CD4-positive, alpha-beta T cell treated with Interferon alpha-2 for 1 hour (primary cell): ENCODE measurements around the gene SHISA2.
"Not testable (repeated sequence)": the region's sequence is repeated elsewhere in the genome, so short reads cannot be mapped to it uniquely, and the experiment has no call there.

ENCODE experiments used
- DNase-seq, 2 donors: peaks; one replicate each; pipeline ENCODE4 v3.0.0-alpha.2; 2020 to 2022

Gene SHISA2

GRCh38 chr13:26051657-26052311, at the start of gene SHISA2:
SHISA2 (minus strand) TSS chr13:26052016; CDS start chr13:26050975, 1,041 bp downstream.
- peak in 1 of 2 donors; percentile 28 for DNase-seq

- DNase-seq = no peak
Observed at GRCh38 chr13:26095846-26096610, 44.2 kb upstream of the SHISA2 start.

GRCh38 chr13:26095338-26095737, 43.5 kb upstream of the SHISA2 start:
- DNase-seq = no peak

GRCh38 chr13:26076821-26077220, 25.0 kb upstream of the SHISA2 start:
- DNase-seq = not testable (repeated sequence)

GRCh38 chr13:26075498-26075897, 23.7 kb upstream of the SHISA2 start:
- no peak for DNase-seq

GRCh38 chr13:26074706-26075105, 22.9 kb upstream of the SHISA2 start:
- no peak for DNase-seq

- DNase-seq = peak in 1 of 2 donors; percentile 7
Observed at GRCh38 chr13:26072335-26072734, 20.5 kb upstream of the SHISA2 start.

- no peak for DNase-seq
Observed at GRCh38 chr13:26071691-26072090, 19.9 kb upstream of the SHISA2 start.

GRCh38 chr13:26069642-26070041, 17.8 kb upstream of the SHISA2 start:
- DNase-seq = not testable (repeated sequence)

GRCh38 chr13:26068372-26068771, 16.6 kb upstream of the SHISA2 start:
- DNase-seq = not testable (repeated sequence)

- no peak for DNase-seq
Observed at GRCh38 chr13:26067601-26068000, 15.8 kb upstream of the SHISA2 start.

- DNase-seq = not testable (repeated sequence)
Observed at GRCh38 chr13:26066492-26066891, 14.7 kb upstream of the SHISA2 start.

- peak; percentile 22 to 62 for DNase-seq
Observed at GRCh38 chr13:26062853-26063444, 11.1 kb upstream of the SHISA2 start.

GRCh38 chr13:26061947-26062346, 10.1 kb upstream of the SHISA2 start:
- no peak for DNase-seq

GRCh38 chr13:26061256-26061655, 9.4 kb upstream of the SHISA2 start:
- DNase-seq = no peak

GRCh38 chr13:26060357-26060756, 8.5 kb upstream of the SHISA2 start:
- no peak for DNase-seq

- no peak for DNase-seq
Observed at GRCh38 chr13:26058704-26059103, 6.9 kb upstream of the SHISA2 start.

- DNase-seq = no peak
Observed at GRCh38 chr13:26054896-26055295, 3.1 kb upstream of the SHISA2 start.

- no peak for DNase-seq
Observed at GRCh38 chr13:26053418-26053980, 1.7 kb upstream of the SHISA2 start.

GRCh38 chr13:26052337-26052736, 521 bp upstream of the SHISA2 start:
- DNase-seq = no peak

- DNase-seq = no peak
Observed at GRCh38 chr13:26051231-26051656, 572 bp downstream of the SHISA2 start.

- no peak for DNase-seq
Observed at GRCh38 chr13:26050568-26051230, 1.1 kb downstream of the SHISA2 start.

- no peak for DNase-seq
Observed at GRCh38 chr13:26048741-26049140, 3.1 kb downstream of the SHISA2 start.
